K562 (cell line): ENCODE data around the gene SRBD1. TPM values are rescaled to one million over a fixed set of nuclear protein-coding genes. Genes with fewer than 3 reads are reported as not detected.
A peak's percentile ranks its signal among the peaks of the same experiment; 100 is the strongest.

ENCODE experiments used
- ATAC-seq: fragments of 200-7000 bp; cut with Tn5 transposase; 3 replicates; pipeline ENCODE4 v1.9.1; 2020; ENCODE audit warnings: moderate library complexity
- BruUV-seq: library from RNA; stranded (reverse); fragments of 400-500 nt; replicated peaks from 2 replicates; lab custom pipeline; 2021; lab: Mats Ljungman, UMichigan
- CTCF ChIA-PET: fragments of 300-600 bp; formaldehyde crosslinking; extraction: SDS; loops from one replicate; lab custom pipeline; 2021; ENCODE audit warnings: low intra/inter-chr PET ratio; lab: Yijun Ruan, JAX
- POLR2A ChIA-PET: fragments of 300-600, 350-650 bp; sonication (Branson Sonifier 250); formaldehyde crosslinking; extraction: SDS; loops from one replicate; lab custom pipeline; 2021; ENCODE audit warnings: antibody characterized with exemption, inconsistent platforms; lab: Yijun Ruan, JAX
- DNase-seq, 4 experiments: peaks; one replicate each; pipeline versions ENCODE4 v3.0.0 to v3.0.0-alpha.2; 2011 to 2018; ENCODE audit warnings: low spot score in 3 of 4, mixed read lengths in 3 of 4; ENCODE audit errors: extremely low read depth in 1 of 4
- FAIRE-seq: peaks from 2 replicates; lab custom pipeline; 2011; peaks lifted over from hg19 to GRCh38; lab: Jason Lieb, UNC
- H2AFZ ChIP-seq: 2 replicates; pipeline ENCODE4 v1.6.0; 2011; ENCODE audit warnings: low read depth, low read length, control low read depth, inconsistent platforms
- H3K27ac ChIP-seq: fragments of 200-600 bp; 3 replicates; pipeline ENCODE4 v1.8.0; 2011; ENCODE audit warnings: low read depth, mild to moderate bottlenecking, control low read depth, inconsistent platforms, low read length, moderate library complexity, mixed read lengths; ENCODE audit errors: extremely low read depth
- H3K27me3 ChIP-seq, 2 experiments: fragments of 300-600 bp in 1 of 2; 2 replicates in 1 of 2; 3 replicates in 1 of 2; pipeline versions ENCODE4 v1.6.0 to v1.8.0; 2011; ENCODE audit warnings: inconsistent platforms in 2 of 2, low read length in 2 of 2, mild to moderate bottlenecking in 1 of 2, mixed read lengths in 1 of 2, moderate library complexity in 1 of 2; ENCODE audit not compliant: control insufficient read depth in 2 of 2, insufficient read depth in 2 of 2
- H3K36me3 ChIP-seq: fragments of 300-600 bp; 3 replicates; pipeline ENCODE4 v1.8.0; 2011; ENCODE audit warnings: mild to moderate bottlenecking, low read length, inconsistent platforms; ENCODE audit not compliant: control insufficient read depth, insufficient read depth
- H3K4me1 ChIP-seq, 2 experiments: fragments of 200-600 bp in 1 of 2; replicated peaks in 1 of 2; 2 replicates in 1 of 2; 3 replicates in 1 of 2; pipeline versions ENCODE4 v1.5.1 to v1.8.0; 2011; ENCODE audit warnings: inconsistent platforms in 2 of 2, low read length in 2 of 2, mild to moderate bottlenecking in 1 of 2, mixed read lengths in 1 of 2, moderate library complexity in 1 of 2; ENCODE audit not compliant: control insufficient read depth in 2 of 2, insufficient read depth in 2 of 2
- H3K4me2 ChIP-seq: 2 replicates; pipeline ENCODE4 v1.6.1; 2011; ENCODE audit warnings: low read length, control low read depth, inconsistent platforms, mixed read lengths; ENCODE audit not compliant: insufficient read depth
- H3K4me3 ChIP-seq: fragments of 200-600 bp; sonication (generic), shearing (Covaris generic); 2 replicates; pipeline ENCODE4 v1.5.1; 2016; ENCODE audit warnings: control low read depth, inconsistent platforms
- H3K79me2 ChIP-seq: fragments of 200-600 bp; 3 replicates; pipeline ENCODE4 v1.8.0; 2011; ENCODE audit warnings: low read length, inconsistent platforms; ENCODE audit not compliant: control insufficient read depth, insufficient read depth
- H3K9ac ChIP-seq, 2 experiments: 2 replicates each; pipeline versions ENCODE4 v1.6.0 to v1.6.1; 2011; ENCODE audit warnings: low read depth in 2 of 2, low read length in 2 of 2, control low read depth in 1 of 2, inconsistent platforms in 1 of 2, mild to moderate bottlenecking in 1 of 2, mixed read lengths in 1 of 2; ENCODE audit not compliant: insufficient read depth in 1 of 2
- H3K9me1 ChIP-seq: one replicate; pipeline ENCODE4 v1.6.0; 2011; ENCODE audit warnings: inconsistent platforms, mild to moderate bottlenecking, low read length, moderate library complexity; ENCODE audit not compliant: control insufficient read depth, insufficient read depth
- H3K9me3 ChIP-seq: replicated peaks from 2 replicates; pipeline ENCODE4 v1.5.1; 2011; ENCODE audit warnings: low read depth, low read length, inconsistent platforms; ENCODE audit not compliant: control insufficient read depth, insufficient read depth
- H4K20me1 ChIP-seq: replicated peaks from 2 replicates; pipeline ENCODE4 v1.6.1; 2011; ENCODE audit warnings: low read length, inconsistent platforms, mixed read lengths; ENCODE audit not compliant: control insufficient read depth, insufficient read depth
- BRF1 ChIP-seq: IDR thresholded peaks from 3 replicates; pipeline ENCODE4 v1.6.1; 2011; ENCODE audit warnings: borderline replicate concordance, mild to moderate bottlenecking; ENCODE audit not compliant: insufficient read length; ENCODE audit errors: extremely low read depth
- CBFA2T2 ChIP-seq: fragments of 450-650 bp; conservative IDR thresholded peaks from 2 replicates; pipeline ENCODE4 v1.6.1; 2017; ENCODE audit warnings: mild to moderate bottlenecking
- DDX20 ChIP-seq: fragments of 450-650 bp; IDR thresholded peaks from 2 replicates; pipeline ENCODE4 v1.6.1; 2016; ENCODE audit warnings: missing genetic modification characterization, low read depth, mild to moderate bottlenecking, missing compliant biosample characterization, moderate library complexity
- ESRRA ChIP-seq: fragments of 450-650 bp; IDR thresholded peaks from 2 replicates; pipeline ENCODE4 v1.6.1; 2014; ENCODE audit warnings: low read depth, mild to moderate bottlenecking, moderate library complexity, borderline replicate concordance
- KDM5B ChIP-seq: fragments of 200-600 bp; sonication (generic); IDR thresholded peaks from 2 replicates; pipeline ENCODE4 v1.6.1; 2012; ENCODE audit warnings: low read depth, mild to moderate bottlenecking, moderate library complexity, low read length, control low read depth, inconsistent platforms; ENCODE audit not compliant: insufficient replicate concordance
- MAFK ChIP-seq: IDR thresholded peaks from 2 replicates; pipeline ENCODE4 v1.6.1; 2011; ENCODE audit warnings: low read length, improper control_type of control experiment
- MEF2D ChIP-seq: conservative IDR thresholded peaks from 2 replicates; pipeline ENCODE4 v1.6.1; 2016; ENCODE audit warnings: low read depth, missing genetic modification characterization, missing compliant biosample characterization
- PRPF4 ChIP-seq: fragments of 200-400 bp; formaldehyde crosslinking; IDR thresholded peaks from one replicate; pipeline ENCODE4 v1.6.1; 2017; ENCODE audit warnings: low read length, low read depth, mild to moderate bottlenecking; ENCODE audit not compliant: insufficient read depth, poor library complexity, severe bottlenecking
- RB1 ChIP-seq: fragments of 450-650 bp; IDR thresholded peaks from 2 replicates; pipeline ENCODE4 v1.6.1; 2017; ENCODE audit warnings: low read depth, mild to moderate bottlenecking
- TFAP4 ChIP-seq: sonication (generic); formaldehyde crosslinking; IDR thresholded peaks from 2 replicates; pipeline ENCODE4 v1.8.0; 2022; ENCODE audit warnings: missing genetic modification reagents, mild to moderate bottlenecking, moderate library complexity, borderline replicate concordance
- ZBTB7A ChIP-seq: IDR thresholded peaks from 2 replicates; pipeline ENCODE4 v1.6.1; 2011; ENCODE audit warnings: low read depth, mild to moderate bottlenecking, low read length, moderate library complexity, borderline replicate concordance; ENCODE audit not compliant: control insufficient read depth
- ZFX ChIP-seq: sonication (generic); formaldehyde crosslinking; IDR thresholded peaks from 2 replicates; pipeline ENCODE4 v1.8.0; 2022; ENCODE audit warnings: mild to moderate bottlenecking, missing genetic modification reagents, moderate library complexity
- ZNF444 ChIP-seq: fragments of 250-450 bp; sonication (Bioruptor Pico); IDR thresholded peaks from 2 replicates; pipeline ENCODE4 v1.4.0; 2020; ENCODE audit warnings: mild to moderate bottlenecking, moderate library complexity
- WGBS: fragments of 100-300 bp; shearing (Covaris generic); methylation state at CpG from one replicate; pipeline ENCODE4 v1.1.6; 2016; ENCODE audit warnings: low coverage, mixed read lengths; ENCODE audit not compliant: insufficient coverage; ENCODE audit errors: missing lambda C conversion rate; 5-methylcytosine and 5-hydroxymethylcytosine counted together
- in situ Hi-C: fragments of 300-500 bp; cut with MboI; formaldehyde crosslinking; loops from 4 replicates; pipeline ENCODE4 v1.15.0; 2018; ENCODE audit warnings: inconsistent platforms, mixed read lengths
- intact Hi-C: fragments of 100-400 bp; cut with micrococcal nuclease; formaldehyde crosslinking; loops from 2 replicates; pipeline ENCODE4 v1.14.2; 2022
- polyA plus RNA-seq, 8 experiments: library from polyadenylated mRNA; depleted of rRNA in 4 of 8; stranded (reverse) in 5 of 8; unstranded in 3 of 8; fragments of >200 nt; fragmentation: Nextera tagmentation in 2 of 8; fragmentation: Illumina TruSeq in 1 of 8; extraction: Ambion mirVana in 2 of 8; extraction: Trizol in 1 of 8; gene quantifications; 2 replicates each; pipeline versions ENCODE4 v1.2.1 to v1.2.3, GENCODE V29; 2011 to 2014; ENCODE audit warnings: inconsistent platforms in 1 of 8, missing spikeins in 1 of 8
- total RNA-seq, 7 experiments: library from RNA; depleted of rRNA in 6 of 7; stranded (reverse); fragments of >200 nt in 6 of 7; fragmentation: Illumina TruSeq in 2 of 7; extraction: Trizol in 2 of 7; gene quantifications; 2 replicates each; pipeline versions ENCODE4 v1.2.1 to v1.2.3, GENCODE V29; 2011 to 2021; ENCODE audit warnings: low replicate concordance in 1 of 7
- TF ChIP-seq, protein P1 (sequence below), 2 experiments: fragments of 450-650 bp; IDR thresholded peaks; 2 replicates each; pipeline ENCODE4 v1.6.1; 2018; ENCODE audit warnings: mild to moderate bottlenecking in 2 of 2, low read depth in 1 of 2; ENCODE audit not compliant: partially characterized antibody in 2 of 2

SRBD1 gene
- total and polyA plus RNA-seq, 9 of the 15 experiments (the other 6 are each of a cell fraction or from before 2014, with no cell fraction given) = 6.9 to 23.2 (median 14.7) TPM

DNA sequence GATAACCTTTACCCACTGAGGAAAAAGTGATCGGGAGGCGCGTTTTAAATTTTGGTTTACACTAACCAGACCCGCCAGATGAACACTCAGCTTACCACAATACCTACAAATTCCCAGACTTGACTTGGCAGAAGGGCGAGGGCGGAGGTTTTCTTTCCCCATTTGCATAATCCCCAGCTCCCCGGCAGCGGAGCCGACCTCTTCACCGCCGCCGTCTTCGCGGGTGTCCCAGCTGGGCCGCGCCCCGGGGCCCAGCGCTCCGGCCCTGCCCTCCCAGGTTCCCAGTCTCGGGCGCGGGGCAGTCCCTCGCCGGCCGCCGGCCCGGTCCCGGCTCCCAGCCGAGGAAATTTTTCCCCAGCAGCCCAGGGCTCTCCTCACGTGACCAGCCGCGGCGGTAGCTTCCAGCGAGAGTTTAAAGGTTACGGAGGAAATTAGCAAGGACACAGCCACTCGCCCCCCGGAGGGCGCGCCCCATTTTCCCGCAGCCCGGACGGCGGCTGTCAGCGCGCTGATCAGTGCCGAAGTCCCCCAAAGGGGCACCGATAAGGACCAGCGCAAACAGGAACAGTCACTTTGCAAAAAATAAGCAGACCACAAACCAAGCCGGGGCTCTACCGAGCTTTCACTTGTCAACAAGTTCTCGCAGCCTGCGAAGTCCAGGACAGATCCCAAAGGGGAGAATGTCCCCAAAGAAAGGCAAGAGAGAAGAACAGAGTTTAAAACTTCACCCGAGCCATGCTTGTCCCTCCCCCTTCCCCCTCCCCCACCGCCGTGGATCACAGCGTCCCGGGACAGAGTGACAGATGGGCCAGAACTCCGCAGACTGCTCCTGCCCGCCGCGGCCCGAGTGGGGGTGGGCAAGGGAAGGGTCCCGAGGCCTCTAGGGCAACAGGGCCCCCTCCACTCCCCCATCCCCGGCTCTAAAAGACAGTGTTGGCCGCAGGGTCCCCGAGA, 39.1 kb upstream of the SRBD1 start:
- peaks cover 31 to 55% of the 10 kb centered on the region in 2 experiments for H3K27me3 ChIP-seq
- H3K79me2 ChIP-seq = no peaks in the 10 kb centered on the region
- no peaks in the 10 kb centered on the region for H3K36me3 ChIP-seq
- in situ Hi-C loops (loop anchor here (5.0 kb wide), 2 partner anchors 127 to 287 kb away; no protein-coding TSS in a partner anchor), intact Hi-C loops (loop anchor here (10.0 kb wide), 1 partner anchor 185 kb away; no protein-coding TSS in a partner anchor)
- ChIA-PET POLR2A (interaction anchor here (0.6 to 1.7 kb wide), 6 partner anchors 12 to 152 kb away, joined by 3 to 4 read pairs (median 3); no protein-coding TSS in a partner anchor), CTCF (interaction anchor here (0.6 to 0.9 kb wide), 2 partner anchors 159 to 285 kb away, joined by 3 read pairs; no protein-coding TSS in a partner anchor)
- peak overlapping the region; percentile 93 for H2AFZ ChIP-seq
- H4K20me1 ChIP-seq = no peaks in the 10 kb centered on the region
- H3K27ac ChIP-seq = peak overlapping the region; percentile 37; the same call in 1 of the 3 replicates
- peak overlapping the region; percentile 86 for H3K4me2 ChIP-seq
- peak; percentile 57 for FAIRE-seq
- H3K4me1 ChIP-seq = peaks cover 0 to 29% of the 10 kb centered on the region in 2 experiments; a peak in 4 of 5 replicates
- peak overlapping the region; percentile 49 to 81 for H3K9ac ChIP-seq
- no peaks in the 10 kb centered on the region for H3K9me3 ChIP-seq
- BruUV-seq = no TSS peak
- ATAC-seq = peak; percentile 63
- DNase-seq = peak; percentile 46 to 59 (median 50)
- H3K4me3 ChIP-seq = peak overlapping the region; percentile 72
- H3K9me1 ChIP-seq = no peaks in the 10 kb centered on the region
- WGBS = 2% methylated on average over 53 of the region's 66 CpGs
- TF ChIP-seq ZFX (CRISPR knock-in tag) = peak; percentile 15; the same call in 1 of the 2 replicates
- 0 out of 2 replicates have a peak, but pooled peaks have one; percentile 17 for TF ChIP-seq CBFA2T2
- peak; percentile 68 for TF ChIP-seq ZNF444
- 0 out of 2 replicates have a peak, but pooled peaks have one; percentile 27 for TF ChIP-seq RB1
- TF ChIP-seq KDM5B = peak; percentile 20
- TF ChIP-seq ZBTB7A = peak; percentile 57; the same call in 1 of the 2 replicates
- TF ChIP-seq, protein P1, sequence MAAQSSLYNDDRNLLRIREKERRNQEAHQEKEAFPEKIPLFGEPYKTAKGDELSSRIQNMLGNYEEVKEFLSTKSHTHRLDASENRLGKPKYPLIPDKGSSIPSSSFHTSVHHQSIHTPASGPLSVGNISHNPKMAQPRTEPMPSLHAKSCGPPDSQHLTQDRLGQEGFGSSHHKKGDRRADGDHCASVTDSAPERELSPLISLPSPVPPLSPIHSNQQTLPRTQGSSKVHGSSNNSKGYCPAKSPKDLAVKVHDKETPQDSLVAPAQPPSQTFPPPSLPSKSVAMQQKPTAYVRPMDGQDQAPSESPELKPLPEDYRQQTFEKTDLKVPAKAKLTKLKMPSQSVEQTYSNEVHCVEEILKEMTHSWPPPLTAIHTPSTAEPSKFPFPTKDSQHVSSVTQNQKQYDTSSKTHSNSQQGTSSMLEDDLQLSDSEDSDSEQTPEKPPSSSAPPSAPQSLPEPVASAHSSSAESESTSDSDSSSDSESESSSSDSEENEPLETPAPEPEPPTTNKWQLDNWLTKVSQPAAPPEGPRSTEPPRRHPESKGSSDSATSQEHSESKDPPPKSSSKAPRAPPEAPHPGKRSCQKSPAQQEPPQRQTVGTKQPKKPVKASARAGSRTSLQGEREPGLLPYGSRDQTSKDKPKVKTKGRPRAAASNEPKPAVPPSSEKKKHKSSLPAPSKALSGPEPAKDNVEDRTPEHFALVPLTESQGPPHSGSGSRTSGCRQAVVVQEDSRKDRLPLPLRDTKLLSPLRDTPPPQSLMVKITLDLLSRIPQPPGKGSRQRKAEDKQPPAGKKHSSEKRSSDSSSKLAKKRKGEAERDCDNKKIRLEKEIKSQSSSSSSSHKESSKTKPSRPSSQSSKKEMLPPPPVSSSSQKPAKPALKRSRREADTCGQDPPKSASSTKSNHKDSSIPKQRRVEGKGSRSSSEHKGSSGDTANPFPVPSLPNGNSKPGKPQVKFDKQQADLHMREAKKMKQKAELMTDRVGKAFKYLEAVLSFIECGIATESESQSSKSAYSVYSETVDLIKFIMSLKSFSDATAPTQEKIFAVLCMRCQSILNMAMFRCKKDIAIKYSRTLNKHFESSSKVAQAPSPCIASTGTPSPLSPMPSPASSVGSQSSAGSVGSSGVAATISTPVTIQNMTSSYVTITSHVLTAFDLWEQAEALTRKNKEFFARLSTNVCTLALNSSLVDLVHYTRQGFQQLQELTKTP (IDR thresholded peaks at IDR 0.05; ENCODE audit: low read depth in 1 of 2, partially characterized antibody in 2 of 2) = peak in 1 of 2 experiments; percentile 45
- no peak for TF ChIP-seq MAFK
- TF ChIP-seq BRF1 = no peak
- no peak for TF ChIP-seq PRPF4
- TF ChIP-seq DDX20 = no peak
- peak; percentile 20; the same call in 1 of the 2 replicates for TF ChIP-seq TFAP4
- TF ChIP-seq ESRRA = 0 out of 2 replicates have a peak, but pooled peaks have one; percentile 23
- no peak for TF ChIP-seq MEF2D (tag)
